GM18505 (cell line): ENCODE measurements around the gene ST6GALNAC1.

Experiments
- ATAC-seq: cut with Tn5 transposase; IDR thresholded peaks from one replicate; pipeline ENCODE4 v1.9.1; 2021; ENCODE audit not compliant: unreplicated experiment
- POLR2A ChIP-seq: IDR thresholded peaks from 4 replicates; pipeline ENCODE4 v1.6.1; 2011; ENCODE audit warnings: borderline replicate concordance; ENCODE audit not compliant: insufficient read depth, insufficient read length; ENCODE audit errors: extremely low read depth

Gene ST6GALNAC1

DNA sequence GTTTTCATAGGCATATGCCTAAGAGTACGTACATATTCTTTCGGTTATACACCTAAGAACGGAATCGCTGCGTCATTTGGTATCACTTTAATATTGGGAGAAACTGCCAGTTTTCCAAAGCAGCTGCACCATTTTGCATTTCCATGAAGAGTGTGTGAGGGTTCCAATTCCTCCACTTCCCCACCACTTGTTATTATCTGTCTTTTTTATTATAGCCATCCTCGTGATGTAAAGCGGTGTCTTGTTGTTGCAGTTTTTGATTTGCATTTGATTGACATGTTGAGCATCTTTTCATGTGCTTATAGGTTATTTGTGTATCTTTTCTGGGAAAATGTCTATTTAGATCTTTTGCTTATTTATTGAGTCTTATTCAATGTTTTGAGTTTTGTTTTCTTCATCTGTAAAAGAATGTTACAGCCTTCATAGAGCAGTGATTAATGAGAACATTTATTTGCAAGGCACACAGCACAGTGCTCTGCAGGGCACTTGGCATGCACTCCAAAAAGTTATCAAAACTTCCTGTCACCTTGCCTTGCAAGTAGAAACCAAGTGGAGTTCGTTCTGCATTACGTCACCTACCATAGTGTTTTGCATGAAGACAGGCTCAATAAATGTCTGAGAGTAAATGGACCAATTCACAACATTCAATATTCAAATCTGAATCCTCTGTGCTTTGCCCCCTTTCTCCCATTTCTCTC, 26.6 kb upstream of the ST6GALNAC1 start:
- no peak for TF ChIP-seq POLR2A

DNA sequence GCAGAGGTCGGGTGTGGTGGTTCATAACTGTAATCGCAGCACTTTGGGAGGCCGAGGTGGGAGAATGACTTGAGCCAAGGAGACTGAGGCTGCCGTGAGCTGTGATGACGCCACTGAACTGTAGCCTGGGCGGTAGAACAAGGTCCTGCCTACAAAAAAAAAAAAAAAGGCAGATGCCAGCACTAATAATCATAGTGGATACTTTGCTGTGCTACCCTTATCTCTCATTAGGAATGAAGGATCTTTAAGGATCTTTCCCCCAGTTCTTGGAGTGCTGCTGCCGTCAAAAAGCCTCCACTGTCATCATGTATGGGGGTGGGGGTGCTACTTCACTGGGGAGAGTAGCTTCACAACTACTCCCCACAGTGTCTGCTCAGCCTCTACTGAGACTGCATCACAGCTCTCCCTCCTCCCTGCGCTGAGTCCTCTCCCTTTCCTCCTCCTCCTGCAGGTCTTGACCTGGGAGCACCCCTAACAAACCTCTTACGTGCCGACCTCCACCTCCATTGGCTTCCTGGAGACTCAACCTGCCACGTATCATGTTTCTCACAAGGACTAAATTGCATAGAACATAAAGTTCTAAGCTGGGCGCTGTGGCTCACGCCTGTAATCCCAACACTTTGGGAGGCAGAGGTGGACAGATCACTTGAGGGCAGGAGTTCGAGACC, 24.4 kb upstream of the ST6GALNAC1 start:
- no peak for ATAC-seq

More for the DNA sequence above, 26.6 kb upstream of the ST6GALNAC1 start:
- ATAC-seq = no peak

DNA sequence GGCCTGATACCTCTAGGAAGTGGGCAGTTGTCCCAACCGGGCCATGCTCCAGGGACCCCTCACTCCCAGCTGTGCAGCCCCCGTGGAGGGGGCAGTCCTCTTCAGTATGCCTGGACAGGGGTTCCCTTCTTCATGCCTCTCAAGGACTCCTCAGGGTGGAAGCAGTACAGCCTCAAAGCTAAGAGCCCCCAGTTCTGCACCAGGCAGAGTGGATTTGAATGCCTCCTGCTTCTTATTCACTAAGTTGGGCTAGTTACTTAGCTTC, 23.9 kb upstream of the ST6GALNAC1 start:
- no peak for TF ChIP-seq POLR2A
- ATAC-seq = no peak

More for the DNA sequence above, 24.4 kb upstream of the ST6GALNAC1 start:
- TF ChIP-seq POLR2A = no peak

DNA sequence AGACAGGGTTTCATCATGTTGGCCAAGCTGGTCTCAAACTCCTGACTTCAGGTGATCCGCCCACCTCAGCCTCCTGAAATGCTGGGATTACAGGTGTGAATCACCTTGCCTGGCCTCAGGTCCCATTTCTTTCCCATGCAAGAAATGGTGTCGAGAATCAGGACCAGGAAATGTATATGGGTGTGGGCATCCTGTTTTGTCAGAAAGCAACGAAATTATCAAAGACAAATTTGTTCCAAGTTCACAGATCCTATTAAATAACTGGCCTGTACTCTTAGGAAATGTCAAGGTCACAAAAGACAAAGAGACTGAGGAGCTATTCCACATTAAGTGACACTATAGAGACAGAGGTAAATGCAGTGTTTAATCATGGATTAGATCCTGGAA, 17.1 kb upstream of the ST6GALNAC1 start:
- ATAC-seq = no peak

DNA sequence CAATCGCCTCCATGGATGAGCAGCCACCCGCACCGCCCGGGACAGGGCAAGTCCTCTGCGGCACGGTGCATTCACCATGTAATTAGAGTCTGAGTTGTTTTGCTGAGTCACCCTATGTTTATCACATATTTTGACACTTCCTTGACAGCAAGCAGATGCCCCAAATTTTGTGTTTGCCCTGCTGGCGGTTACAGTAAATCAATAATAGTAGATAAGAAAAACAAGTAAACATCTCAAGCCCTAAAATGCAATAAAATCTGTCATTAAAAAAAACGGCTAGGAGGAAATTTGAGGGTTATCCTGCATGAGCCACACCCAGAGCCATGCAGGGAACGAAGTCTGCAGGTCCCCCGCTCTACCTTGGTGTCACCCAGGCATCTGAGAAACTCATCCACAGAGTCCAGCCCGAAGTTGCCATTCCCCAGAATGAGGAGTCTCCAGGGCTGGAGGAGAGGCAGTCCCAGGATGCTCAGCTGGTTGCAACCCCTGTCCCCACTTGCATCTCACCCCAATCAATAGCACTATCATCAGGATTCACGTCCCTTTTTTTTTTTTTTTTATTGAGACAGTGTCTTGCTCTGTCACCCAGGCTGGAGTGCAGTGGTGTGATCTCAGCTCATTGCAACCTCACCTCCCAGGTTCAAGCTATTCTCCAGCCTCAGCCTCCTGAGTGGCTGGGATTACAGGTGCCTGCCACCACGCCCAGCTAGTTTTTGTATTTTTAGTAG, 16.5 kb upstream of the ST6GALNAC1 start:
- no peak for ATAC-seq
- no peak for TF ChIP-seq POLR2A

More for the DNA sequence above, 17.1 kb upstream of the ST6GALNAC1 start:
- no peak for TF ChIP-seq POLR2A

DNA sequence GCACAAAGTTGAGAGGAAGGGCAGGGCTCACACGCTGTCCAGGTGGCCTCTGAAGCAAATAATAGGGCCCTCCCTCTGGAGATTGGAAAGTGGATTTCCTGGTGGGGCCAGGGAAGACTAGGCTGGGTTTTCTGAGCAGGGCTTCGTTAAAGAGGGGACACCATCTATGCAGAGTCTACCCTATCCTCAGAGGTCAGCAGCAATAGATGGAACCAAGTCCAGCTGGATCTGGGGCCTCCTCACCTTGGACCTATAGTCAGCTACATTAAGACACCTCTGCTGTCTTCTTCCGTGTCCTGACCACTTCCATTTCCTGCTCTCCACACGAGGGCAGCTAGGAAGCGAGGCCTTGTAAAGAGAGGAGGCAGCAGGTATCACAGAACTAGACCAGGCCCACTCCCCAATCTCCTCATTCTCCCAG, 14.7 kb upstream of the ST6GALNAC1 start:
- TF ChIP-seq POLR2A = no peak
- ATAC-seq = no peak

DNA sequence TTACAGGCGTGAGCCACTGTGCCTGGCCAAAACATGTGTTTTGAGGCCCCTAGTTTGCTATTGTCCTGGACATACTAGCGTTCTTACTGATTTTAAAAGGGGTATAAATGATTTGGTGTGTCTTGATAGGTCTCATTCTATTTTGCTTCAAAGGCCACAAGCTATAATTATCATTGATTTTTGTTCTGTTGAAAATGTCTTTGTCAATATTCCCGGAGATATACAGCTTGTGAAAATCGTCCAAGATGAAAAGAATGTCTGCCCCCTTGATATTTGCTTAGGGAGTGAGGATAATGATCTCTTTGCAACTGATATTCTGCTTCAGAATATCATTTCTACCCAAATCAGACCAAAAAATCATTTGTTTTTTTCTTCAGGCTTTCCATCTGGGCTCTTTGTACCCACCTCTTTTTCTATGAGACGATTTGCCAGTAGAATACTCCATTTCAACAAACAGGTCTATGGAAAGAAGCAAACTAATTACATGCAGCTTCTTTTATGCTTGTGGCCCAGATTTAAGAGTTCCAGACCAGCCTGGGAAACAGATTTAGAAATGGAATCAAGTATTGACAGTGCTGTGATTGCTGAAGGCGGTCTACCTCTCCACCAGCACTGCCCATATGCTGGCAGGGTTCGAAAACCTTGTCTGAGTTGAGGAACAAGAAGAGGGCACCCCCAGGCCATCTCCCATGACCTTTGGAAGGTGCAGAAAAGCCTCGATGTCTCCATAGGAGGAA, 14.1 kb upstream of the ST6GALNAC1 start:
- ATAC-seq = no peak
- TF ChIP-seq POLR2A = no peak

DNA sequence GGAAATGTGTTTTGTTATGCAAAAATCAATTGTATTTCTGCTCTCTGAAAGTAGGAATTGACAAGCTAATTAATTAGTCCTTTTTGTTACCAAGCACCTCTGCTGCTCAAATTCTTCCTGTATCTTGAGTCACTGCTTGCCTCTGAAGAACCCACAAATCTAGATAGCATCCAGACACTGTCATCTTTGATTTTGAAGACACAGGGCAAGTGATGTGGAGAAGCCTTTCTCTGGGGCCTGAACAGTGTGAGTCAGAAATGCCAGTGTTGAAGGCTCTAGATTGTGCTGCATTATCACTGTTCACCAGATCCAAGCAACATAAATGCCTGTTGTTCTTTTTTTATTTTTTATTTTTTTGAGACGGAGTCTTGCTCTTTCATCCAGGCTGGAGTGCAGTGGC, 10.9 kb upstream of the ST6GALNAC1 start:
- no peak for TF ChIP-seq POLR2A
- no peak for ATAC-seq

DNA sequence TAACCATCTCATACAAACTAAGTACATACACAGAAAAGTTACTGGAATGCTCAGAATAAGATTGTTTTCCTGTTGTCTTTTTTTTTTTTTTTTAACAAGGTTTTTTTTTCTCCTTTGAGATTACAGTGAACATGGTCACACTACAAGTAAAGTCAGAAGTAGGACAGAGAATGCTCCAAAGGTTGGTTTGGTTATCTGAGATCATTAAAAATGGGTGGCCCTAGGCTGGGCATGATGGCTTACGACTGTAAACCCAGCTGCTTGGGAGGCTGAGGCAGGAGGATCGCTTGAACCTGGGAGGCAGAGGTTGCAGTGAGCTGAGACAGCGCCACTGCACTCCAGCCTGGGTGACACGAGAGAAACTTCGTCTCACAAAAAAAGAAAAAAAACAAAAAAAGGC, 6.9 kb upstream of the ST6GALNAC1 start:
- no peak for ATAC-seq
- TF ChIP-seq POLR2A = no peak

DNA sequence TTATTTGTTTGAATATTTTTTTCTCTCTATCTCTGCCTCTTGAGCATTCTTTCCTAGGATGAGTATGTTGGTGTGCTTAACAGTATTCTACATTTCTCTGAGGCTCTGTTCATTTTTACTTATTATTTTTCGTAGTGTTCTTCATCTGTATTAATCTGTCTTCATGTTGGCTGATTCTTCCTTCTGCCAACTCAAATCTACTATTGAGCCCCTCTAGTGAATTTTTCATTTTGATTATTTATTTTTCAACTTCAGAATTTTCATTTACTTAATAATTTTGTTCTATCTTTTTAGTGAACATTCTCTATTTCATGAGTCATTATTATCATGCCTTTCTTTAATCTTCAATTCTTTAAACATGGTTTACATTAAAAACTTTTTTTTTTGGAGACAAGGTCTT, 3.2 kb upstream of the ST6GALNAC1 start:
- ATAC-seq = no peak
- TF ChIP-seq POLR2A = no peak

DNA sequence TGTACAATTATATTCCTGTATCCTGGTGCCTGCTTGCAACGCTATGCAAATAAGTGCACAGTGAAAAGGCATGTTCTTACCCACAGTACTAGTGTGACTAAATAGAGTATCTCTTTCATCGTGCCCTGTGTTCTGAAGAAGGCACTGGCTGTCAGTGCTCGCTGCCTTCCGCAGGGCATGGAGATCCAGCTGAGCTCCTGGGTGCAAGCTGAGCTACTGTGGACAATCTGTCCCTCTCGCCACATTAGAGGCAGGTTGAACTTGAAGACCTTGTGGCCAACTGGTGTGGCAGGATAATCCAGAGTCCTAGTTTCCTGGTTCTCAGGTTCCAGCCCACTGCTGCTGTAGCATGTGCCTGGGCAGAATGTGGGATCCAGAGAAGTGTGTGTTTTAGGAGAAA, 1.9 kb upstream of the ST6GALNAC1 start:
- no peak for ATAC-seq
- no peak for TF ChIP-seq POLR2A

DNA sequence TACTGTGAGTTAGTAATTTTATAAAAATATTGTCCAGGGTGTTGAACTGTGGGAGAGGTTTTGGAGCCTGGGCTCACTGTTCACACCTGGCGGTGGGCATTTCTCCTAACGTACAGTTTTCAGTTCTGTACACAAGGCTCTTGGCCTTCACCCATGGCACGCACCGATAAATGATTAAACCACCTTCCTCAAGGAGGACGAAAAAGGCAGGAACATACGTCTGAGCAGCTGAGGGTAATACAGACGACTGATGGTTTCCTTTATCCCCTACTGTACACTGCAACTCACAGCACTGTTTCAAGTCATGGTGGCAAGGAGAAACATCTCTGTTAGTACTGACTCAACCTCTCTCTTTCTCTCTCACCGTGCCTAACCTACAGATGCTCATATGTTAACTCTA, 1.4 kb upstream of the ST6GALNAC1 start:
- no peak for TF ChIP-seq POLR2A
- ATAC-seq = no peak

DNA sequence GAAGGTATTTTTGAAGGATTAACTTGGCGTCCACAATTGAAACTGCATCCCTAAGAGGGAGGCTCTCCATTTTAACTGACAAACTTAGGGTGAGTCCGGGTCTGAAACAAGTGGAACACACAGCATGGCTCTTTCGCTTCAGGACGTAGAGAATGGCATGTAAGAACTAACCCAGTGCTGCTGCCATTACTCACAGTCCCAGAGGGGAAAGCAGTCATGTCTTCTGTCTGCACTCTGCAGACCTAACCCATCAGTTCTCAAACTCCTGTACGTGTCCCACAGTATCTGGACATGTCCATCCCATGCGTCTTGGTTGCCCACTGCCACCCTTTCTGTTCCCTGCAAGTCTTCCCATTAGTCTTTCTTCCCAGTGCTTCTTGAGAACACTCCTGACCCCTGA, 563 bp downstream of the ST6GALNAC1 start:
- no peak for ATAC-seq
- no peak for TF ChIP-seq POLR2A
